ENCODE data around the gene FGF18.

- TF ChIP-seq, protein P1, sequence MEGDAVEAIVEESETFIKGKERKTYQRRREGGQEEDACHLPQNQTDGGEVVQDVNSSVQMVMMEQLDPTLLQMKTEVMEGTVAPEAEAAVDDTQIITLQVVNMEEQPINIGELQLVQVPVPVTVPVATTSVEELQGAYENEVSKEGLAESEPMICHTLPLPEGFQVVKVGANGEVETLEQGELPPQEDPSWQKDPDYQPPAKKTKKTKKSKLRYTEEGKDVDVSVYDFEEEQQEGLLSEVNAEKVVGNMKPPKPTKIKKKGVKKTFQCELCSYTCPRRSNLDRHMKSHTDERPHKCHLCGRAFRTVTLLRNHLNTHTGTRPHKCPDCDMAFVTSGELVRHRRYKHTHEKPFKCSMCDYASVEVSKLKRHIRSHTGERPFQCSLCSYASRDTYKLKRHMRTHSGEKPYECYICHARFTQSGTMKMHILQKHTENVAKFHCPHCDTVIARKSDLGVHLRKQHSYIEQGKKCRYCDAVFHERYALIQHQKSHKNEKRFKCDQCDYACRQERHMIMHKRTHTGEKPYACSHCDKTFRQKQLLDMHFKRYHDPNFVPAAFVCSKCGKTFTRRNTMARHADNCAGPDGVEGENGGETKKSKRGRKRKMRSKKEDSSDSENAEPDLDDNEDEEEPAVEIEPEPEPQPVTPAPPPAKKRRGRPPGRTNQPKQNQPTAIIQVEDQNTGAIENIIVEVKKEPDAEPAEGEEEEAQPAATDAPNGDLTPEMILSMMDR (IDR thresholded peaks at IDR 0.05; ENCODE audit: insufficient read depth, low read length, poor library complexity, severe bottlenecking): no peak
- TF ChIP-seq EZH2phosphoT487 (conservative IDR thresholded peaks at IDR 0.05; ENCODE audit: low read length): no peak
Observed at GRCh38 chr5:171474230-171474813, 54.9 kb downstream of the FGF18 start.

Measured in SU-DHL-6 (cell line).